NCI-H774 (cell line): ENCODE data around the gene GRB2.
"Not testable (repeated sequence)": the region's sequence is repeated elsewhere in the genome, so short reads cannot be mapped to it uniquely, and the experiment has no call there.

ENCODE experiments used
- DNase-seq: peaks from one replicate; lab custom pipeline; 2025; lab: John Stamatoyannopoulos, UW

GRB2 gene

DNA sequence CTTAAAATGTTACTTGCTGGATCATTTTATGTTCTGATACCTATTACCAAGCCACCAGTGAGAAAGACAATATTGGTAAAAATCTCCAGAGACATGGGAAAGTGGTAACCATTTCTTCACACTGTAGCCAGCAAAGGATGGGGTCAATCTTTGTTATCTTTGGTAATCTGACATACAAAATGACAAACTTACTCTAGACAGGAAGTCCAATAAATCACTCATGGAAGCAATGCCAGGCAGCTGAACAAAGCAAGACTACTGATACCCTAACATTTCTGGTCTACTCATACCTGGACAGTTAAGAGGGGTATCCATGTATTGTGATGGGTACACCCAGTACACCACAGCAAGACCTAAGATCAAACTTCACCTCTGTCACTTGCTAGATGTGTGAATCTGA is 19.0 kb downstream of the GRB2 start:
- no peak for DNase-seq

GRCh38 chr17:75384751-75385150 is 20.7 kb downstream of the GRB2 start:
- DNase-seq, result no peak

DNA sequence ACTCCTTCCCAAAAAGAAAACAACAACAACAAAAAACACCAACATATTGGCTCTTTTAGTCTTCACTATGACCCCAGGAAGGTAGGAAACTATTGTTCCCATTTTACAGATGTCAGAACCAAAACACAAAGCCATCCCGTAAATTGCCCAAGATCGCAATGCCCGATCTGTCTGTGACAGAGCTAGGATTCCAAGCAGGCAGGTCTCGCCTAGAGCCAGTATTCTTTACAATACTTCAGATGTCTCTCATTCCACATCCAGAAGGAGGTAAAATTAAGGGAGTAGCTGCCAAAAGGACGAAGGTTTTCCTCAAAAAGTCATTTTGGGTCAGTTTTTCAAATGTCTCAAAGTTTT is 21.7 kb downstream of the GRB2 start:
- no peak for DNase-seq

GRCh38 chr17:75380750-75381149 is 24.7 kb downstream of the GRB2 start:
- DNase-seq, result no peak

- no peak for DNase-seq
Observed at GRCh38 chr17:75380315-75380714, 25.2 kb downstream of the GRB2 start.

- DNase-seq, result not testable (repeated sequence)
Observed at GRCh38 chr17:75379426-75379825, 26.1 kb downstream of the GRB2 start.

DNA sequence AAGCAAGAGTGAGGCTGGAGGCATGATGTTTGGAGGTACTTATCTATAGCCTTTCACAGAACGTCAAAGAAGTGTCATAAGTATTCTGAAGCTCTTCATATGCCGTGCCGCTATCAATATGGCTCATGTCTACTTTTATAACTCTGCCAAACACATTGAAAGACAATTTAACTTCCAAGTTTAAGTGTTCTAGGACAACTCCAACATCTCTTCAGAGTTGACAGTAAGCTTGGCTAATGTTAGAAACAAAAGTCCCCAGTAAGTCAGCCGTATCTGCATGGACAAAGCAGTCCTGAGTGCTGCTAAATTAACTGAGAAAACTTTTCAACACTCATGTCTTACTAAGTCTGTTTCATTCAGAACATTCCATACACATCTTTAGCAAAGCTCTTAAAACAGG is 32.2 kb downstream of the GRB2 start:
- DNase-seq, result no peak

GRCh38 chr17:75371981-75372380 is 33.5 kb downstream of the GRB2 start:
- no peak for DNase-seq

GRCh38 chr17:75371339-75371738 is 34.1 kb downstream of the GRB2 start:
- no peak for DNase-seq

DNA sequence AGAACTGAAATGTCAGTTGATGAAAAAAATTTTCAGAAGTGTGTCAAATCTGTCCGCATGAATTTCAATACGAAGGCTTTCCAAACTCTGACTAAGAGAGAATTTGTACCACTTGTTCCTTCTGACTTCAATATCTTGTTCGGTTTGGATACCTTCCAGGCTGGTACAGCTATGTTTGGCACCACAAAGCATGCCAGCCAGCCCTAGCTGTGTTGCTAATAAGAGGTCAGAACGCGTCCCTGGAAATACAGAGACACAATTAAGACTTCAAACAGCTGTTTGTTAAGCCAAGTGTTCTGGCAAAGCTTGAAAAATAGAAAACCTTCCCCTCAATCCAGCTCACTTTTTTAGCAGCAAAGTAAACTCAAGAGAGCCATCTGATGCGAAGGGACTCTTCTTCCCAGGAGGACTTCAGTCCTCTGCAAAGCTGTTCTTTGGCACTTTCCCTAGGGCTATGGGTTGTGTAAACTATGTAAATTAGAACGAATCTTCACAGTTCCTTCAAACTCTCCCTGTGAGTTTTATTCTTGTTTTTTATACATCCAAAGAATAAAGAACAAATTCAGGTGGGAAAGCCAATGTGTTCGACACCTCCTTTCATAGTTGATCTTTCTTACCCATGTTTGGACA is 35.1 kb downstream of the GRB2 start:
- no peak for DNase-seq

DNA sequence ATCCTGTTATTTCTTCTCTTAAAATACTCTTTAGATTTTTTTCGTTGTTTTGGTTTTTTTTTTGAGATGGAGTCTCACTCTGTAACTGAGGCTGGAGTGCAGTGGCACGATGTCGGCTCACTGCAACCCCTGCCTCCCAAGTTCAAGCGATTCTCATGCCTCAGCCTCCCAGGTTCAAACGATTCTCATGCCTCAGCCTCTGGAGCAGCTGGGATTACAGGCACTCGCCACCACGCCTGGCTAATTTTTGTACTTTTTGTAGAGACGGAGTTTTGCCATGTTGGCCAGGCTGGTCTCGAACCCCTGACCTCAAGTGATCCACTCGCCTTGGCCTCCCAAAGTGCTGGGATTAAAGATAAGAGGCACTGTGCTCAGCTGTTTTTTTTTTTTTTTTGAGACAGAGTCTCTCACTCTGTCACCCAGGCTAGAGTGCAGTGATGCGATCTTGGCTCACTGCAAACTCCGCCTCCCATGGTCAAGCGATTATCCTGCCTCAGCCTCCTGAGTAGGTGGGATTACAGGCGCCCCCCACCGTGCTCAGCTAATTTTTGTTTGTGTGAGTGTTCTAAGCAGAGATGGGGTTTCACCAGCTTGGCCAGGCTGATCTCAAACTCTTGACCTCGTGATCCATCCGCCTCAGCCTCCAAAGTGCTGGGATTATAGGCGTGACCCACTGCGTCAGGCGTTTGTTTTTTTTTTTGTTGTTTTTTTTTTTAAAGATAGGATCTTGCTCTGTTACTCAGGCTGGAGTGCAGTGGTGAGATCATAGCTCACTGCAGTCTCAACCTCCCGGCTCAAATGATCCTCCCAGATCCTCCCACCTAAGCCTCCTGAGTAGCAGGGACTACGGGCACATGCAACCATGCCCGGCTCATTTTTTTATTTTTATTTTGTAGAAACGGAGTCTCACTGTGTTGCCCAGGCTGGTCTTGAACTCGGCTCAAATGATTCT is 37.4 kb downstream of the GRB2 start:
- DNase-seq, result not testable (repeated sequence)

DNA sequence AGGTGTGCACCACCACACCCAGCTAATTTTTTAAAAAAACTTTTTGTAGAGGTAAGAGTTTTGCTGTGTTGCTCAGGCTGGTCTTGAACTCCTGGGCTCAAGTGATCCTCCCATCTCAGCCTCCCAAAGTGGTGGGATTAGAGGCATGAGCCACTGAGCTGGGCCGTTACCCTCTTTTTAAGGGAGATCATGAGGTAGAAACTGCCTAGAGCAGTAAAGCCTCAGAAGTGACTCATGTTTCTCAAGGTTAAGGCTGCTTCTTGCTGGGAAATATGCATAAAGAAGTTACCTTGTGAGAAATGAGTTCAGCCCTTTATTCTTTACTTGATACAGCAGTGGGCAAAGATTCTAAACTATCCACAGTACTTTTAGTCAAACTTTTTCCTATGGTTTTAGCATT is 38.2 kb downstream of the GRB2 start:
- no peak for DNase-seq

- no peak for DNase-seq
Observed at GRCh38 chr17:75366432-75366831, 39.0 kb downstream of the GRB2 start.

- no peak for DNase-seq
Observed at GRCh38 chr17:75365931-75366275, 39.6 kb downstream of the GRB2 start.

DNA sequence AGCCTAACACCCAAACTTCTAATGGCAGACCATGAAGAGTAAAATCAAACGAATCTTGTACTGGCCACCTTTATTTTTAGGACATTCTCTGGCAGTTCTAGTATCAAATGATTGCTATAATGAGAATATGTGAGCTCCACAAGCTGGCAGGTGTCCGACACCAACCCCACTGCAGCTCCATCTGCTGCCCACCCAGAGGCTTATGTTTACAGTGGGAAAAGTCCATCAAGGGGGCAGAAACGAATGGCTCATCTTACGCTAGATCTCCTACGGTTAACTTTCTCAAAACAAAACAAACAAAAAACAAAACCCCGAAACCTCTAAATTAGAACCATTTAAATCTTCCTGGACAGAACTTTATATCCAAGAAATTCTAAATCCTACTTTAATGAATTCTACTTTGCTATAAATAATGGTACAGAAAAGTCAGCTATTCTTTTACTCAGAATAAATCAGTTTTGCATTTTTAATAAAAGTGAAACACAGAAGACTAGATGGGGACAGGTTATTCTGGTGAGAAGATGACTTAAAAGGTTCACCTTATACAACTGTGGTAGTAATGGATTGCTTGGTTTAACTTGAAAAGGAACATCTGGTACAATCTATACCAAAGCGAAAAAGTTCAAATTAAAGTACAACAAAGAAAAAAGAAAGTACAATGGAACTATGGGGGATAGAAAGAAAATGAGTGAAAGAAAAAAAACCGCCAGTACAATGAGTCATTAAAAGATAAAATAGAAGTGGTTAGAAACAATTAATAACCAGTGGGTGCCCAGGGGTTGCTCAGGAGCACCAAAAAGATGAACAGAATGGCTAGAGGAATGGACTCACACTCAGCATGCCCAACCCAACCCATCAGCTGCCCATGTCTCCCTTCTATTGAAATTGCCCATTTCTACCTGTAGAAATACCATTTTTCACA is 40.2 kb downstream of the GRB2 start:
- DNase-seq, result no peak

- DNase-seq, result no peak
Observed at GRCh38 chr17:75364078-75364477, 41.4 kb downstream of the GRB2 start.

- no peak for DNase-seq
Observed at GRCh38 chr17:75361996-75362395, 43.5 kb downstream of the GRB2 start.

DNA sequence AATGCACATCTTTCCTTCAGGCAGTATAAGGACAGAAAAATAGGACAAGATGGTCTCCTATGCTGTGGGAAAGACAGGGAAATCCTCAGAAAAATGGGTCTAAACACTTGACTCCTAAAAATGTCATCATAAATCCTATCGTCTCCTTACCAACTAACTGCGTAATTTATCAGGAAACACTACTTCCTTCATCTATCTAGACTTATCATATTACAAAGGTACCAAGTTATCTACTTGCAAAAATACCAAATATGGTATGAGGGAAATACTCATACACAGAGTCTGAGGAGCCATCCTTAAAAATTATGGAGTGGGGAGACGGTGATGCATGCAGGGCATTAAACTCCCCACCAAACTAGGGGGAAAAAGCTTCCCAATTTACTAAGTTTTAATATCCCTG is 44.1 kb downstream of the GRB2 start:
- DNase-seq, result no peak

GRCh38 chr17:75356260-75356937 is 49.1 kb downstream of the GRB2 start:
- no peak for DNase-seq

DNA sequence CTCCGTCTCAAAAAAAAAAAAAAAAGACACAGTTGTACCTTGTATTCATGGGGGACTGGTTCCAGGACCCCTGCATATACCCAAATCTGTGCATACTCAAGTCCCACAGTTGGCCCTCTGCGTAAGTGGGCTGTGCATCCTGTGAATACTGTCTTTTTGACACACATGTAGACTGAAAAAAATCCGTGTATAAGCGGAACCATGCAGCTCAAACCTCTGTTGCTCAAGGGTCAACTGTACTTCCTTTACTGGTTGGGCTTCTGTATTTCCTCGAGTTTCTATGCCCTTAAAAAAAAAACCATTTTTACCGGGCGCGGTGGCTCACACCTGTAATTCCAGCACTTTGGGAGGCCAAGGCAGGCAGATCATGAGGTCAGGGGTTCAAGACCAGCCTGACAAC is 52.3 kb downstream of the GRB2 start:
- no peak for DNase-seq

DNA sequence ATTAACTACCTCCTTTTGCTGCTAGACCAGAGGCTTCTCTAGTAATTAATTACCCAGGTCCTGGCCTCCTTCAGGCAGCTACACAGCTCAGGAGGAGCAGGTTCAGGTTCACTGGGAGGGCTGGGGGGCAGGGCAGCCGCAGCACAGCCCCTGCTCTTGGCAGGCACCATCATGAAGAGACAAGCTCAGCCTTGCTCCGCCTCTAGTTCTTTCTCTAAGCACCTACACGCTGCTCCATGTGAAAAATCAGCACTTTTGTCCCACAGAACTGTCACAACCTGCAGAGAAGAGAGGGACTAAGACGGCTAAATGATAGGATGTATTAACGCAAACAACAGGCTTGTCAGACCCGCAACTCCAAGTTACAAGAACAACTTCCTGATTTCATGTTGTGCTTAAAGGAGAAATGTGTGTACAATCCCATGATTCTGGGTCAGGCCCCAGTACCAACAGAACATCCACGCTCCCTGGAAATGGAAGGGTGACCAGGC is 53.4 kb downstream of the GRB2 start:
- no peak for DNase-seq

DNA sequence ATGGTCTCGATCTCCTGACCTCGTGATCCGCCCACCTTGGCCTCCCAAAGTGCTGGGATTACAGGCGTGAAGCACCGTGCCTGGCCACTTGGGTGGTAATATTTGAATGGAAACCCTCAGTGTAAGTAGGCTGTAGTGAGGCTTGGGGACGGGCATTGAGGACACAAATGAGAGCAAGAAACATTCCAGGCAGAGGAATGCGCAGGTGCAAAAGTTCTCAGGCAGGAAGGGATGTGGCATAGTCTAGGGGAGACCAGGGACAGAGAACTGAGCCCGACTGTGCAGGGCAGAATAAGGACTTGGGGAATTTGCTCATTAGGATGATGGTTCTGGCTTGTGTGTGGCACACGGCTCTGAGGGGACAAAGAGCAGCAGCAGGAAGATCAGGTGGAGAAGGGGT is 54.8 kb downstream of the GRB2 start:
- DNase-seq, result no peak
